Measurements from ENCODE around the gene GUCY2F. TPM values are rescaled to one million over a fixed set of nuclear protein-coding genes. Genes with fewer than 3 reads are reported as not detected.

Gene GUCY2F
- total RNA-seq: not detected

DNA sequence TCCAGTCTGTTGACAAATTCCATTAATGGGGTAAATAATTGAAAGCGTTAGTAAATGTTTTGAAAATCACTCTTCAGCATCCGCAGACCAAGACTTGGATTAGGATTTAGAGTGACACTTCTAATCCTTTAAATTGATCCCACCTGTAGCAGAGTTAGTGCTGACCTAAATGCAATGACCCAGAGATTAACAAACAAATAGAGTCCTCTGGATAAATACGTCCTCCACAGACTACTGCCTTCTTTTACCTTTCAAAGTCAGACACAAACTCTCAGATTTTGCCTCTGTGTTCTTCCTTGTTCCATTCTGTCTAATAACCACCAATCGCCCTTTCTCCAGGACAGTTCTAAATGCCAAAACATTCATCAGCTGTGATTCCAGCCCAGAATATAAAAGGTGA lies at the start of gene GUCY2F:
GUCY2F (minus strand) TSS at position 101 of the 400 bp plus-strand sequence. CDS start 6,150 bp downstream, outside the sequence.
- POLR2A ChIA-PET: no interaction called here
- CTCF ChIA-PET: no interaction called here

DNA sequence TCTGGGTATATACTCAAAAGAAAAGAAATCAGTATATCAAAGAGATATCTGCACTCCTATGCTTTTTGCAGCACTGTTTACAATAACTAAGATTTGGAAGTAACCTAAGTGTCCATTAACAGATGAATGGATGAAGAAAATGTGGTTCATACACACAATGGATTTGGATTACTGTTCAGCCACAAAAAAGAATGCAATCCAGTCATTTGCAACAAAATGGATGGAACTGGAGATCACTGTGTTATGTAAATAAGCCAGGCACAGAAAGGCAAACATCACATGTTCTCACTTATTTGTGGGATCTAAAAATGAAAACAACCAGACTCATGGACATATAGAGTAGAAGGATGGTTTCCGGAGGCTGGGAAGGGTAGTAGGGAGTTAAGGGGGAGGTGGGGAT lies 37.1 kb upstream of the GUCY2F start:
- ChIA-PET POLR2A (no interaction called here), CTCF (no interaction called here)

DNA sequence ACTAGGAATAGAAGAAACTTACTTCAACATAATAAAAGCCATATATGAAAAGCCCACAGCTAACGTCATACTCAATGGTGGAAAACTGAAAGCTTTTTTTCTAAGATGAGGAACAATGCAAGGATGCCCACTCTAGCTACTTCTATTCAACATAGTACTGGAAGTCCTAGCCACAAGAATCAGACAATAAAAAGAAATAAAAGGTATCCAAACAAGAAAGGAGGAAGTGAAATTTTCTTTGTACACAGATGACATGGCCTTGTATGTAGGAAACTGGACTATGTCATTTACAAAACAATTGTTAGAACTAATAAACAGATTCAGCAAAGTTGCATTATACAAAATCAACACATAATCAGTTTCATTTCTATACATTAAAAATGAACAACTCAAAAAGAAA lies 29.2 kb upstream of the GUCY2F start:
- POLR2A ChIA-PET: no interaction called here
- CTCF ChIA-PET: no interaction called here

DNA sequence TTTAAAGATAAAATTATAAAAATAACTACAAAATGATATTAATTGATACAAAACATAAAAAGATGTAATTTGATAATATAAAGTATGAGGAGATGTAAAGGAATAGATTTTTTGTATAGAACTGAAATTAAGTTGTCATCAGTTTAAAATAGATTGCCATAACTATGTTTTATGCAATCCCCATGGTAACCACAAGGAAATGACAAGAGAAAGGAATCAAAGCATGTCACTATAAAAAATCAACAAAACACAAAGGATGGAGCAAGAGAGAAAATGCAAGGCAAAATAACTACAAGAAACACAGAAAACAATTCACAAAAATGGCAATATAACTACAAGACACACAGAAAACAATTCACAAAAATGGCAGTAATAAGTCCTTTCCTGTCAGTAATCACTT lies 27.0 kb upstream of the GUCY2F start:
- ChIA-PET POLR2A (no interaction called here), CTCF (no interaction called here)

DNA sequence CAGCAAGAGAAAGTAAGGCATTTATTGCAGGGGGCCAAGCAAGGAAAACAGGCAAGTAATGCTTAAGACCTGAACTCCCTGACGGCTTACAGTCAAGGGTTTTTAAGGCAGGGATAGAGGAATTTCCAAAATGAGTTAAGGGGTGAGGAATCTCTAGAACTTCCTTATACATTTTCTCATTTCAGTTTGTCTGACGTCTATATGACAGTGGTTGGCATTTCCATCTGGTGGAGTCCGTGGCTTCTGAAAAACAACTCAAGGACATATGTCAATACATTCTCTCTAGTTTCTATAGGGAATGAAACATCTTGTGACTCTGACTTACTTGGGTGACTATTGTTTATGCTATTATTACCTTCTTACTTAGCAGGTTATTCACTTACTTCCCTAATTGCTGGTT lies 19.3 kb upstream of the GUCY2F start:
- ChIA-PET CTCF (no interaction called here), POLR2A (no interaction called here)

DNA sequence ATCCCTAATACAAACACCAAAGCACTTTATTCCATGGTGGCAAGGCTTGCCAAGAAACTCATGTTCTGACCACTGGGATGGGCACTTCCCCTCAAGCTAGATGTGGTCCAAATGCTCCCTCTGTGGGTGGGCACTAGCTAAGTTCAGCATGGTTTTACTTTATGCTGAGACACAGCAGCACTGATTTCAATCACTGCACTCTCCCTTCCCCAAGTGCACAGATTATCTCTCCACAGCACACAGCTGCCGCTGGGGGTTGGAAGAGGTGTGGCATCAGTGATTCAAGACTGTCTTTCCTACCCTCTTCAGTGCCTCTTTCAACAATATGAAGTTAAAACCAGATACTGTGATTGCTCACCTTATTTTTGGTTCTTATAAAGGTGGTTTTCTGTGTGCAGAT lies 16.5 kb upstream of the GUCY2F start:
- POLR2A ChIA-PET: no interaction called here
- CTCF ChIA-PET: no interaction called here

DNA sequence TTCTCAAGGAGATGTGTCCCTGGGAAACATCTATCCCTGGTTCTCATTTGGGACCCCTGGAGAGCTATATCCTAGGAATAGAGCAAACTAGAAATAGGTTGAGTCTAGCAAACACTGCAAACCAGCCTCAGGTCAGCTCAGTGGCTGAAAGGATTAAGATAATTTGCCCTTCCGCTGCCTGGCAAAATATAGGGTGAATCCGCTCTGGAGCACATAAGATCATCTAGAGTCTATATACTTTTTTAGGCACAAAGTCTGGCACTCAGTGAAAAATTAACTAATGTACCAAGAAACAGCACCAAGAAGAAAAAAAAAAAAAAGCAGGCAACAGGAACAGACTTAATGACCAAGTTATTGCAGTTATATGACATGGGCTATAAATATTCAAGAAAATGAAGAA lies 7.3 kb upstream of the GUCY2F start:
- POLR2A ChIA-PET: no interaction called here
- CTCF ChIA-PET: interaction anchor here (0.7 kb wide), 1 partner anchor 398 kb away, joined by 3 read pairs; no protein-coding TSS in a partner anchor

DNA sequence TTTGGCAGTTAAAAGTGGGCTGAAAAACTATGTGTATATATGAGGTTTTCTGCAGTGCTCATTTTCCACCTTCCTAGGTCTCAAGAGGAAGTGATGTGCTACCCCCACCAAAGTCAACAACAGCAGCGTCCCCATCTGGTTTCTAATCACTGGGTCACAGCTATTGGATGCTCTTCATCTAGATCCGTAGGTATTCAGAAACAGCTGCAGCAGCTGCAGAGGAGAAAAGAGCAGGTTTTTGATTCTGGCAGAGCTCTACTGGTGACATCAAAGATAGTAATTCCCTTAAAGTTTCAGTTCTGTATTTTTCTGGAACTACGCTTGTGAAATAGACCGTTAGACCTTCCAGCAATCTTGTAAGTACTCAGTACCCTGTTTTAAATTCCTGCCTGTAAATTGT lies 5.8 kb upstream of the GUCY2F start:
- POLR2A ChIA-PET: no interaction called here
- CTCF ChIA-PET: no interaction called here

DNA sequence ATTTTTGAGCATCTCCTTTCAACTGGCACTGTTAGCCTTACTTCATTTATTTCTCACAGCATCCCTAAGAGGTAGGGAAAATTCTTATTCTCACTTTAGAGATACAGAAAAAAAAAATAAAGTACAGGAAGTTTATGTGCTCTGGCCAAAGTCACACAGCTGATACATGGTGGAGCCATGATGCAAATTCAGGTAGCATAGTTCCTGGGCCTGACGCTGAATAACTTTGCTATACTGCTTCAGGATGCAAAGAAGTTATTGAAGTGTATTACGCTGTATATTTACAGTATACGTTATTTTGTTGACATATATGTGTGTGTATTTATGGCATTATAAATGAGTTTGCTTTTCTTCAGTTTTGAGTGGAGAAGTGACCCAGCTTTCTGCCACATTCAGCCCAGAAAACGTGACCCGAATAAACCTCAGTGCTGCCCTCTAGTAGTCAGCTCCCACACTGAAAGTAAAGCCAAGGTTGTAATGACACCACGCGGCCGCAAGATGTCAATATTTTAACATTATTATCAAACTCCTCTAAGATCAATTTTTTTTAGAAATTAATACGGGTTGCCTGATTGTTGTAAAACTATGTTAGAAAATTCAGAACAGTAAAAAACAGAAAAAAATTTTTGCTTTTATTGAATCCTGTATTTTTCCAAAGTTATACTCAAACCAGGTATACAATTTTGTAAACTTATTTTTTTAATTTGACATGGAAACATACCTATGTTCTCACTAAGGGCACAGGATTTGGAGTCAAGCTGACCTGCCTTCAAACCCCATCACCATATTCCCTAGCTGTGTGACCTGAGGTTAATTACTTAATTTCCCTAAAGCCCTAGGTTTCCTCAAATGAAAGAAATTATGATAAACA lies 3.8 kb upstream of the GUCY2F start:
- ChIA-PET POLR2A (no interaction called here), CTCF (interaction anchor here (0.6 to 1.8 kb wide), 7 partner anchors 9 to 405 kb away, joined by 3 to 10 read pairs (median 3); partner anchors contain the start of gene NXT2)

DNA sequence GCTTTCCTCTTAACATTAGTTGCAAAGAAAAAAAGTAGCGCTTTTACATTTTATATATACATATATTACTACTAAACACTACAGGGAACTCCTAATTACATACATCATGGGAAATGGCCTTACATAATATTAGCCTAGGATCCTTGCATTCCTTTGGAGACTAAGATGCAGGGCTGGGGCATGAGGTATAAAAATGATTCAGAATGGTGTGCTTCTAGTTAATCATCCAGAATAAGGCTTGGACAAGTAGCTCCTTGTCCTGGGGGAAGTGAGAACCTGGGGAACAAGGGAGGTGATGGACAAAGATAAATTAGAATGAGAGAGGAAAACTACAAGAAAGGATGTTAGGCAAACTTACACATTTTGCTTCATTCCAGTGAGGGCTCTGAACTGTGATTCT lies 3.0 kb upstream of the GUCY2F start:
- ChIA-PET POLR2A (no interaction called here), CTCF (interaction anchor here (1.1 to 1.8 kb wide), 4 partner anchors 147 to 406 kb away, joined by 3 to 10 read pairs (median 4); no protein-coding TSS in a partner anchor)

DNA sequence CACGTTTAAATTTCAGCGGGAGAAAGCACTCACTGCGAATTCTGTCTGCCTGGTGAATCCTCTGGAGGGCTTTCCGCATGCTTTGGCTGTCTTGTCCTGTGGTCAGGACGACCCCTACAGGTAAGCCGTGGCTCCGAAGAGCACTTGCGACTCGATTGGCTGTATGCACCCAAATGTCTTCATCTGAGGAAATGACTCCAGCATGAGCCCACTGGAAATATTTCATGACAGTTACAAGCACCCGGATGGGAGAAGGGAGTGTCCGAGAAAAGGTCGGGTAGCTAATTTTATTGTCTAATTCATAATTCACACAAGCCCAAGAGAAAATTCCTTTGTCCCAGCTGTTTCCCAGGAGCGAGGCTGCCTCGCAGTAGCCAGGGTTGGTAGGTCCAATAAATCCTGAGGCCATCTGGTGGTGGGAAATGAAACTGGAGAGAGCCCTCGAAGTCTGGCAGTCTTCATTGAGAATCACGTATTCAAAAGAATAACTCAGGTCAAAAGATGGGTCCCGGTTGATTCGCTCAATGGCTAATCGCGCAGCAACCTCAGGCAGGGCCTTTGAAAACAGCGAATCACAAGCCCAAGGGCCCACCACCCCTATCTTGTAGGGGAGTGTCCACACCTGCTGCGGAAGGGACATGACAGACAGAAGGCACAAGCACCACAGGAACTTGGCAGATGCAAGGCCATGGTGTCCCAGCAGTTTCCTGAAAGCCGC lies 6.6 kb downstream of the GUCY2F start:
- CTCF ChIA-PET: no interaction called here
- POLR2A ChIA-PET: no interaction called here

DNA sequence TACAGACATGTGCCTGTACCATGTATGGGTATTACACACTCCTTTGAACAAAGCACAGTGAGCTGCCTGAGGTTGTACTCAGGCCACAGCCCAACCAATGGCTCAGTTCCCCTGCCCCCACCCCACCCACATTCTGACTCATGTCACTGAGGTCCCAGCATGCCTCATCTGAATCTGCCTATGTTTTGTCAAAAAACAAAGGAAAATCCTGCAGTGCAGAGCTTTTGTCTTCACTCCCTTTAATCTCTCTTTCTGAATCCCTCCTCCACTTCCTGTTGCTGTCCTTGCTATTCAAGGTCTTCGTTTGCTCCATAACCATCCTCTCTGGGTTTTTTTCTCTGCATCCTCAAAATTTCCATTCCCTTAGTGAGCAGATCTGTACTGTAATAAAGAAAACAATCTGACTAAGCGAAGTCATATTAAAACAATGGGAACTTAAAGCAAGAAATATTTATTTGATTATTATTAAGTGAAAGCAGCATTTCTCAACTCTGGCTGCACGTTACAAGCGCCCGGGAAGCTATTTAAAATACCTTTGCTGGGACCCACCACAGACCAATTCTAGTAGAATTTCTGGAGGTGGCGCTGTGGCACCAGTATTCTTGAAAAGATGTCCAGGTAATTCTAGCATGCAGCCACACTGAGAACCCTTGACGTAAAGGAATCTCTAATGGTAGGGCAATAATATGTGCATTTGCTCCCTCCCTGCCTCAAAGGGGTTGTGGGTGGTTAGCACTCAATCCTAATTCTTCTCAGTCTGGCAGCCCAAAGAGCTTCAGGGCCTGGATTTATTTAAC lies 8.7 kb downstream of the GUCY2F start:
- POLR2A ChIA-PET: no interaction called here

DNA sequence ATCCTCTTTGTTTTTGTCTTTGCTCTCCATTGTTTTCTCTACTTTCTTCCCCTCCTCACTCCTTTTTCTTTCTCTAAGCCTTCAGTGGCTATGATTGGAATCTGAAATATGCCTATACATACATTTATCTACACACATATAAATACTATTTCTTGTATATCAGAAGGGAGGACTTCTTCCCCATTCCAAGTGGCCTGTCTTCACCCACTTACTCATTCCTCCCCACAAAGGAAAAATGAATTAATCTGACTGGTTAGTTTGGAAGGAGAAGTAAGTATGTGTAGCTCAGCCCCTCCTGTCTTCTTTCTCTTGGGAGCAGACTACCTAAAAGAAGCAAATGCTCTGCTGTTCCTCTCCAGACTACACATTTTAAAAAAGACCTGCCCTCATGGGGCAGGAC lies 17.7 kb downstream of the GUCY2F start:
- ChIA-PET POLR2A (no interaction called here), CTCF (no interaction called here)

More for the DNA sequence above, 8.7 kb downstream of the GUCY2F start:
- CTCF ChIA-PET: no interaction called here

DNA sequence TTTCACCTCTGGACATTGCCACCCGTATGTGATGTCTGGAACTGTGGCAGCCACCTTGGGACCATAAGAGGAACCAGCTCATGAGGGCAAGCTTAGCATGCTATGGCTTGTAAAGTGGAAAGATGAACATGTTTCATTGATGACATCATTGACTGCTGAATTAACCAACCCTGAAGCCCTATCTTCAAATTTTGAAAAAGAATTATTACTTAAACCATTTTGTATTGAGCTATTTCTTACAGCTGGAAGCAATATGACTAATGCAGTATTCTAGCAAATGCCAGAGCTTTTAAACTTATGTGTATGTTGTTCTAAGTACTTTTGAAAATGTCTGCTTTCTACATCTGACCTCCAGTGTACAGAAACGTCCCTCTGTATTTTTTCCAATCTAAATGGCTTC lies 18.1 kb downstream of the GUCY2F start:
- ChIA-PET CTCF (no interaction called here), POLR2A (no interaction called here)

DNA sequence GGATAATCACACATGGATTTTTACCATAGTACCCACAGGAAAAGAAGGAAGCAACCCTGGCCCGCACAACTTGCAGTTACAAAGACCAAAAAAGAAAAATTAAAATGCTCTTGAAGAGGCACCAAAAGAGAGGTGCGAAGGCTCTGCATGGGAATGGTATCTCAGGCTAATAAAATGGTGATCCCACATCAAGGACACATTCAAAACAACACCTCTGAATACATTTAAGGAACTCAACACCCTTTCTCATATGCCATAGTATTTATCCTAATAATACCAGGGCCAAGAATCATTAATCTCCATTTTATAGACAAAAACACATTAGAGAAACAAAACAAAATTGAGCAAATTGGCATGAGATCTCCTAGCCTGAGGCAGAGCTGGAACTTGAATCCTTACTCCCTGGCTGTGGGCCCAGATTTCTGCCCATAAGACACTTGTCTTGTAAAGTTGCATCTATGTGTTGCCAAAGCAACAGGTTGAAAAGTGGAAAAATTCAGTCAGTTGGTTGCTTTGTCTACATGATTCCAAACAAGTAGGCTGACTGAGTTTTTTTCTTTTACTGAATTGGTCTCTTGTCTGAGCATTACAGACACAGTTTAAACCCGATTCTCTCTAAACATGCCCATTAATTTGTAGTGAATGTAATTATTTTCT lies 33.5 kb downstream of the GUCY2F start:
- ChIA-PET CTCF (no interaction called here), POLR2A (no interaction called here)

DNA sequence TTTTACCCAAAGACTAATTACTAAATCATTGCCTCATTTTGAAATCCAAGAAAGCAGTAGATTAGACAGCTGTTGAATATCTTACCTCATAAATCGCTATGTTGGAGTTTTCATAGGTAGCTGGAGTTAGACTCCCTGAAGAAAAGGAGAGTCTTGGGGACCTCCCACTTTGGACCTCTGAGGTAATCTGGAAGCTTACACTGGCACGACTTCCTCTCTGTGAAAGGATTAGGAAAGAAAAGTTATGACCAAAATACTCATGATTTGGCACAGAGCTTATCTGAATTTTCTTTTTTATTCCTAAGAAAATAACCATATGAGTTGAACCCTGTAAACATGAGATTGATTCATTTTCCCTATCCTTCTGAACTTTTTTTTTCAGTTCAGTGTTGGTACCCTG lies 40.6 kb downstream of the GUCY2F start:
- ChIA-PET CTCF (no interaction called here), POLR2A (no interaction called here)

DNA sequence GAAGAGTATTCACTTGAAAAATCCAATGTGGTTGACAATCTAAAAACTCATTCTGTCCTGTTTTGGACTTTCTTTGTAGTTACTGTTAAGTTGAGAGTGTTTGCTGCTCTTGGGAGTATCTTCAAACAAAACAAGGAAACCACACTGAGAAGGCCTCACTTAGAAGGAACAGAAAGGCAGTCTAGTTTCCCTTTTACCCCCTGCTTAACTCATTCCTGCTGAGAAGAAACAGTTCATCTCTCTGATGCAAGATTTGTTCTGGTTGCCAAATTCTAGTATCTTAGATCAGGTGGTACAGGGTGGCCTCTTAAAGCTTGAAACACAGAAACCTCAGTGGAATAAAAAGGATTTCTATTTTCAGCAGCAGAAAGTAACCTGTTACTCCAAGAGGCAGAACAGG lies 41.4 kb downstream of the GUCY2F start:
- CTCF ChIA-PET: no interaction called here
- POLR2A ChIA-PET: no interaction called here

DNA sequence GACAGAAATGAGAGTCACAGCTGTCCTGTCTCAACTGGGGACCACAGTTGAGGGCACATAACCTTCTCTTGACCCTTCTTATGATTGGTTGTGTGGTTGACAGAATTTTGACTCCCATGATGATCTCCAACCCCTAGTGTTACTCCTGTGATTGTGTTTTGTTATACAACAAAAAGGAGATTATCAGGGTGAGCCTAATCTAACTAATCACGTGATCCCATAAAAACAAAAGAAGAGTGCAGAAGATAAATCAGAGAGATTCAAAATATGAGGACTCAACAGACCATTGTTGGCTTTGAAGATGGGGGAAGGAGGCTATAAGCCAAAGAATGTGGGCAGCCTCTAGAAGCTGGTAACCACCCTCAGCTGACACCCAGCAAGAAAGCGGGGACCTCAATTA lies 72.7 kb downstream of the GUCY2F start:
- CTCF ChIA-PET: no interaction called here
- POLR2A ChIA-PET: no interaction called here

DNA sequence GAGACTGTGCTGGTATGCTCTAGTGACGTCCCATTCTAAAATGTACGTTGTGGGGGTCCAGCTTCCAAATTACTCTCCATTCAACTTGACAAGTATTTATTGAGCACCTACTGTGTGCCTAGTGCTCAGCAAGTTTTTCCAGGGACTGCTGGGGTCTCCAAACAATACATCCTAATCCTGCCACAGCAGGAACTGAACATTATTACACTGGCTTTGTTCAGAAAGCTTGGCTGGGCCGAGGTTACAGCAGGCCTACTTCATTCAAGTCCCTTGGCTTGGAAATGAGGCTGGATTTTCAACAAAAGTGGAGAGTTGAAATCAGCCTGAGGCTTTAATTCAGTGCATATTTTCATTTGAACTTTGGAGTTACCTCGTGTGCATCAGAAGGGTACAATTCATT lies 78.0 kb downstream of the GUCY2F start:
- CTCF ChIA-PET: no interaction called here

DNA sequence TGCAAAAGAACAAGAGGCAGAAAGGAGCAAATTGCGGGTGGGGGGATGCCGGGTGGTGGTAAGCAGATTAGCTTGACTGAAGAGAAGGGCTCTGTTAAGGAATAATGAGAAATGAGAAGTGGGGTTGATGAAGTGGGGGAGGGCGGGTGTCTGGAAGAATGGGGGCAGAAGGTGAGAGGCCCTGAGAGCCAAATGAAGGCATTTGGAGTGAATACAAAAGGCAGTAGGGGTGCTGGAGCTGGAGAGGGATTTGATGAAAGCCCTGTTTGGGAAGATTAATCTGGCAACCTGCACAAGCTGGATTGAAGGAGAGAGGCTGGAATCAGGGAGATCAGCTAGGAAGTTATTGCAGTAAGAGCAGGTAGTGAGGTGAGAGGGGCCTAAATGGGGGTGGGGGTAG lies 82.1 kb downstream of the GUCY2F start:
- ChIA-PET POLR2A (no interaction called here), CTCF (no interaction called here)

More for the DNA sequence above, 78.0 kb downstream of the GUCY2F start:
- POLR2A ChIA-PET: no interaction called here
